HG02943 (cell line): ENCODE data around the gene S100A7.
"Not testable (repeated sequence)": the region's sequence is repeated elsewhere in the genome, so short reads cannot be mapped to it uniquely, and the experiment has no call there.

Source experiments
- ATAC-seq: cut with Tn5 transposase; IDR thresholded peaks from one replicate; pipeline ENCODE4 v1.9.1; 2021; ENCODE audit warnings: mild to moderate bottlenecking, low read depth, moderate library complexity; ENCODE audit not compliant: unreplicated experiment

Gene S100A7

GRCh38 chr1:153478047-153478691 is 17.7 kb upstream of the S100A7 start:
- ATAC-seq = no peak

GRCh38 chr1:153476491-153477093 is 16.1 kb upstream of the S100A7 start:
- ATAC-seq = no peak

DNA sequence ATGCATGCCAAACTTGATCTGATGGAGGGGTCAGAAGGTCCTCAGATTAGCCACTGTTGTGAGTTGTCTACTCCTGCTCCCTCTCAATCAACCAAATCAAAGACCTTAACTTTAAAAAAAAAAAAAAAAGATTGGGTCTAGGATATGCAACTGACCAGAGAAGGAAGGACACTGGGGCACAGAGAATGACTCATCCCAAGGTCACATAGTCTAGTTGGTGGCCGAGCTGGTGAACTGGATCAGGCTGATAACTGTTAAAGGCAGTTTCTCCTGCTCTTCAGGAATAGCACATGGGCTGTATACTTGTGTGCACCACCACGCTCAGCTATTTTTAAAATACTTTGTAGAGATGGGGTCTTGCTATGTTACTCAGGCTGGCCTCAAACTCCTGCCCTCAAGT is 14.8 kb upstream of the S100A7 start:
- no peak for ATAC-seq

DNA sequence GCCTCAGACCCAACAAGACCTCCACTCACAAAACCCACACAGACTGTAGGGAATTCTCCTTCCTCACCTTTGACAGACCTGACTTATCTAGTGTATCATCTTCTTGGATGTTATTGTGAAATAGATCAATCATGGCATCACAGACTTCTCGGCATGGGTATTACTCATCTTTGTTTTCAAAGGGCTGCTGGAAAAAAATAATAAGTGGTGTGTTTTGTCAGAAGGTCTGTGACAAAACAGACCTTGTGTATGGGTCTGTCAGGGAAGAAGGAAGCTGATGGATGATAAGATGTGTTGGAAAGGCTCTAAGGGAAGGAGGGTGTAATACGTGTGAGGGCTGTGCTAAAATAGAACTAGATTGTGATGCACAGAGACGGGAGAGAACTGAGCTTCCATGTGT is 13.9 kb upstream of the S100A7 start:
- ATAC-seq = no peak

DNA sequence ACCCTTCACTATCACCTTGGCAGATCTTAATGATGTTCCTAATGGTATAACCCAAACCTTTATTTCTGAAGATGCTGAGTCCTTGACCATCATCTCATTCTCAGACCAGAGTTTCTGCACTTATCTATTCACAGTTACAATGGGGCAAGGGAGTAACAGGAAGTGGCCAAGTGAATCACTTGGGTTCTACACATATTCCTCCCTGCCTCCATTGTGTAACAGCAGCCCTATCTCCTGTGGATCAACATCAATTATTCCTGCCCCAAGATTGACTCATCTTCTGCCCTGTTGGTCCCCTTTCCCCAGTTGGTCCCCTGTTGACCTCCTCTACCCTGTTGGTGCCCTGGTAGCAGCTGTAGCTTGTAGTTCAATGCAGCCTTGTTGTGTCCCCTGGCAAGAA is 10.3 kb upstream of the S100A7 start:
- no peak for ATAC-seq

GRCh38 chr1:153466908-153467307 is 6.5 kb upstream of the S100A7 start:
- no peak for ATAC-seq

DNA sequence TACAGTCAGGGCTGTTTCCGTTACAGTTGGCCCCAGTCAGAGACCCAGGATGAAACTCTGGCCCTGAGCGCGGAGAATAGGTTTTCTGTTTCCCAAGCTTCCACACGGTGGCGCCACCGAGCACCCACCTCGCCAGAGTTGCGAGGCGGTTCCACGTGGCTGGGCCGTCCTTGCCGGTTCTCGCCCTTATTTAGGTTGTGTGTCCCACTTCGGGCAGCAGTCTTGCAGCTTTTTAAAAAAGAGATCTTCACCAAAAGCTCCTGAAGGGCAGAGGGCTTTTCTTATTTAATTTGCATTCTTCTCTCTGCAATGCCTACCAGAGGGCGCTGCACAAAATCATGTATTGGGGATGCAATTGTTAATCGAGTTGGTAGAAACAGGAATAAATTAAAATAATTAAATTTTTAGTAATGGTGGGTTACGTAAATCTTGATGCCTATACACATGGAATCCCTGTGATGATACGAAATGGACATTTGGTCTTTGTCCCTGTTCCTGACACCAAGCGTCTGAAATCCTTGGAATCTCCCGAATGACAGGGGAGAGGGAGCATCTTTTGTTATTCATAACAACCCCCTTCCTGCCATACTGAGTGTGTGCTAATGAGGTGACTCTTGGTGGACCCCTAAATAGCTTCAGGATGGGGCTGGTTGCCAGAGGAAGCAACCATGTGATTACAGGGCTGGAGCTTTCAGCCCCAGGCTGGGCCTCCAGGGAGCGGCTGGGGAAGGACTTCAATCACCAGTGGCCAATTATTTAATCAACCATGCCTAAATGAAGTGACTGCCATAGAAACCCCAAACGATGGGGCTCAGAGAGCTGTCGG is 5.6 kb upstream of the S100A7 start:
- no peak for ATAC-seq

GRCh38 chr1:153462741-153463140 is 2.3 kb upstream of the S100A7 start:
- not testable (repeated sequence) for ATAC-seq

GRCh38 chr1:153459655-153460054 is 796 bp downstream of the S100A7 start:
- ATAC-seq = no peak

GRCh38 chr1:153456396-153456795 is 4.1 kb downstream of the S100A7 start:
- no peak for ATAC-seq

DNA sequence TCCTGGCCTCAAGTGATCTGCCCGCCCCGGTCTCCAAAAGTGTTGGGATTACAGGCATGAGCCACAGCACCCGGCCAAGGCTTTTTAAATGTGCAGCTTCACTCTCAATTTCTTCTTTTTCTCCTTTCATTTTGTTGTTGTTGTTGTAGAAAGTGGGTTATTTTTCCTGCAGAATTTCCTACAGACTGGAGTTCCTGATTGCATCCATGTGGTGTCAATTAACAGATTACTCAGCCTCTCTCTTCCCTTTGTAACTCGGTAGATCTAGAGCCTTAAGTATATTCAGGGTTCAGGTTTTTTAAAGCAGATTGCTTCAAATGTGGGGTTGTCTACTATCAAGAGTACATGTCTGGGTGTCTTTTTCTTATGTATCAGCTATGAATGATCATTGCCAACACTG is 11.6 kb downstream of the S100A7 start:
- not testable (repeated sequence) for ATAC-seq

GRCh38 chr1:153447498-153448170 is 12.8 kb downstream of the S100A7 start:
- ATAC-seq = no peak

DNA sequence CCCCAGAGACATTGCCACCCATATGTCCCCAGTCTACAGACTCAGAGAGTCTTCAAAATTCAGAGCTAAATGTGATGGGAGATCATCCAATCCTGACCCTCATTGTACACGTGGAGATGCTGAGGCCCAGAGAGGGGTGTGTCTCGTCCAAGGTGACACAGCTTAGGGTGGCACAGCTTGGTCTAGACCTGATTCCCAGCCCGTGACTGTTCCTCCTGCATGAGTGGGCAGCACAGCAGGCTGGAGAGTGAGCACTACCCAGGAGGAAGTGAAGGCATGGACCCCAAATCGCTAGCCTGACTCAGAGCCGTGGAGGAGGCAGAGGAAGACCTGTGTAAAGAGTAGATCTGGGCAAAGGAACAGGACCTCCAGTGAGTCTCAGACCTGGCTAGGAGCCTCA is 16.4 kb downstream of the S100A7 start:
- ATAC-seq = no peak

GRCh38 chr1:153443486-153443885 is 17.0 kb downstream of the S100A7 start:
- ATAC-seq = no peak

DNA sequence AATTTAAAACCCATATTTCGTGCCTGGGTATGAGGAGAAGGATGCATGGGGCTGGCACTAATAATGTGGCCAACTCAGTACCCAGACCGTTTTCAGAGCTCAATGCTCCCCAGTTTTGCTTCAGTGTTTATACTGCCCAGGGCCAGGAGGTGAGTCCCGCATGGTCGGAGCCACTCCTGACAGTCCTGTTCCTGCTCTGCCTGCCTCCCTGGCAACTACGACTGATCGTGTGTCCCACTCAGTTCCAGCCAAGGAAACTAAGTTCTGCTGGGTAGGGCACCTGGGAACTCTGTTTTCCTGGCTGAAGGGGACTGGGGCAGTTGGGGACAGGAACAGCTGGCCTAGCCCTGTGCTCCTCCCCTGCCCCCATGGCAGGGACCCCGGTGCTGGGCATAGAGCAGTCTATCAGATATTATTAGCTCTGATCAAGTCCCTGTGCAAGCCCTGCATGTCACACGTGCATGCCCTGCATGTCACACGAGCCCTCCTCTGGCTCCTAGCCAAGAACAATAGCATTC is 19.2 kb downstream of the S100A7 start:
- ATAC-seq = no peak

DNA sequence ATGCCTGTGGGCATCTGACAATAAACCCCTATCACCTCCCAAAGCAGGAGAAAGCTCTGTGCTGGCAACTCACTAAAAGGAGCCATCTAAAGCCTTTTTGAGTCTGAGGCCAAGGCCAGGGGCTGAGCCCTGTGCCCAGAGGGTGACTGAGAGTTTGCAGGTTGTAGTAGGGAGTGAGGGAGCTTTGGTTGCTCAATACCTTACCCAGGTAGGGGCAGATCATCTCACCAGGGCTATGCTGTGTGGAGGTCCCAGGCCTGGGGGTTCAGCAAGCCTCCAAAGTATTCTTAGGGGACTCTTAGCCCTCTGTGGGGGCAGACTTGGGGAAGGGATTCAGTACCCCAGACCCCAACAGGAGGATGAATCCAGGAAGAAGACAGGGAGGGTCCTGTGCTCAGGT is 21.2 kb downstream of the S100A7 start:
- ATAC-seq = no peak

DNA sequence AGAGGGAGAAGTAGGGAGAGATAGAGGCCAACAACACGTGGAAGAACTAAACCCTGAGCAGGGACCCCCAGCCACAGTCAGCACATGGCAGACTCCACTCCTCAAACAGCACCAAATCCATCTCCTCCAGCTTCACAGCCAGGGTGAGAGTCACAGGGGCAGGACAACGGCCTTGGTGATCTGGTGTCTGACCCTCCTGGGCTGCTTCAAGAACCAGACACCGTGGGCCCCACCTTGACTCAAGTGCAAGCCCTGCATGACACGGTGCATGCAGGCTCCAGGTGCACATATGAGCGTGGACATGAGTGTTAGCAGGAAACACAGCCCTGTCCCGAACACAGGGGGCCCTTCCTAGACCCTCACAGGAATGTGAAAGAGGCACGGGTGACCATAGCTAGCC is 21.9 kb downstream of the S100A7 start:
- no peak for ATAC-seq

DNA sequence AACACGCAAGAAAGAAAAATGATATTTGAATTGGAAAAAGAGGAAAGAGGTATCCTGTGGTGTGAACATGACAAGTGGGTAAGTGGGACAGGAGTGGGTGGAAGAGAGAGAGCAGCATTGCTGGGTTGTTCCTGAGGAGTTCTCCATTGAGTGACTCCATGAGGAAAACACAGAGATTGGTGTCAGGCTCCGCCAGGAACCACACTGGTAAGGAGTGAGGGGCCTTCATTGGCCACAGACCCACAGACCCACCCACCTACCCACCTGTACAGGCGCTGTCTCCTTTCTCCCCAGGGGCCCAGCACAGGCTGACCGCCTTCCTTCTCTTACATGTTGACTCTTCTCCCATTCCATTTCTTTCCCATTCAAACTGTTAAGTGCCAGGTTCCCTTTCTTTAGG is 23.2 kb downstream of the S100A7 start:
- ATAC-seq = no peak

- ATAC-seq = no peak
Measured at GRCh38 chr1:153434746-153435455, 25.6 kb downstream of the S100A7 start.
